Duodenal mucosa (tissue), 2 donors: ENCODE measurements around the gene MCF2L.

Experiments
- H3K27ac ChIP-seq: one replicate; pipeline ENCODE4 v1.7.0; 2013; ENCODE audit warnings: low read depth, low read length
- H3K27me3 ChIP-seq, 2 donors: one replicate each; pipeline ENCODE4 v1.7.0; 2013; ENCODE audit warnings: low read length in 2 of 2, control low read depth in 1 of 2; ENCODE audit not compliant: insufficient read depth in 2 of 2, control insufficient read depth in 1 of 2
- H3K36me3 ChIP-seq, 2 donors: one replicate each; pipeline ENCODE4 v1.7.0; 2013; ENCODE audit warnings: low read length in 2 of 2, control low read depth in 1 of 2; ENCODE audit not compliant: insufficient read depth in 2 of 2, control insufficient read depth in 1 of 2
- H3K4me1 ChIP-seq, 2 donors: one replicate each; pipeline ENCODE4 v1.7.0; 2013; ENCODE audit warnings: low read length in 2 of 2, control low read depth in 1 of 2; ENCODE audit not compliant: insufficient read depth in 2 of 2, control insufficient read depth in 1 of 2
- H3K4me3 ChIP-seq, 2 donors: one replicate each; pipeline ENCODE4 v1.7.0; 2013; ENCODE audit warnings: low read length in 2 of 2, low read depth in 1 of 2
- H3K9ac ChIP-seq, 2 donors: one replicate each; pipeline ENCODE4 v1.7.0; 2013; ENCODE audit warnings: low read length in 2 of 2, low read depth in 1 of 2
- H3K9me3 ChIP-seq, 2 donors: one replicate each; pipeline ENCODE4 v1.7.0; 2013; ENCODE audit warnings: low read length in 2 of 2, control low read depth in 1 of 2; ENCODE audit not compliant: control insufficient read depth in 1 of 2

Gene MCF2L

DNA sequence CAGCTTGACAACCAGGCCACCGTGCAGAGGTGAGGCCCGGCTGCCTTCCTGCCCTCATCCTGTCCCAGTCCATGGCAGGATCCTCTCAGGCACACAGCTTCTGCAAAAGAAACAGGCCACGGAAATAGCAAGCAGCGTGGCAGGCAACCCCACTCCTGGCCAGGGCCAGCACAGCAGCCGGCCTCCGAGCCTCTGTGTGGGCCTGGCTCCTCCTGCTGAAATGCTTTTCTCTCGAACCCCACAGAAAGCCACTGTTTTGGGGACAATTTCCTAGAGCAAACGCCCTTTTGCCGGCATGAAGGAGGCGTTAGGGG lies 97.1 kb downstream of the MCF2L start:
- no peak overlapping the region for H3K4me3 ChIP-seq
- no peaks in the 10 kb centered on the region for H3K9me3 ChIP-seq
- no peaks in the 10 kb centered on the region for H3K27me3 ChIP-seq
- no peak overlapping the region for H3K9ac ChIP-seq
- no peak overlapping the region for H3K27ac ChIP-seq
- H3K4me1 ChIP-seq: no peaks in the 10 kb centered on the region
- H3K36me3 ChIP-seq: peaks cover 0 to 11% of the 10 kb centered on the region in 2 donors

- Histone ChIP-seq H3K9ac (no peak overlapping the region), H3K9me3 (no peaks in the 10 kb centered on the region), H3K4me3 (no peak overlapping the region), H3K27ac (no peak overlapping the region), H3K27me3 (no peaks in the 10 kb centered on the region), H3K36me3 (peaks cover 0 to 11% of the 10 kb centered on the region in 2 donors), H3K4me1 (no peaks in the 10 kb centered on the region)
Measured at GRCh38 chr13:113066746-113067145, 97.7 kb downstream of the MCF2L start.

- no peaks in the 10 kb centered on the region for H3K4me1 ChIP-seq
- no peaks in the 10 kb centered on the region for H3K9me3 ChIP-seq
- H3K4me3 ChIP-seq: no peak overlapping the region
- H3K27me3 ChIP-seq: no peaks in the 10 kb centered on the region
- H3K27ac ChIP-seq: no peak overlapping the region
- H3K9ac ChIP-seq: no peak overlapping the region
- H3K36me3 ChIP-seq: peaks cover 0 to 6% of the 10 kb centered on the region in 2 donors
Measured at GRCh38 chr13:113069861-113070805, 101.1 kb downstream of the MCF2L start.

DNA sequence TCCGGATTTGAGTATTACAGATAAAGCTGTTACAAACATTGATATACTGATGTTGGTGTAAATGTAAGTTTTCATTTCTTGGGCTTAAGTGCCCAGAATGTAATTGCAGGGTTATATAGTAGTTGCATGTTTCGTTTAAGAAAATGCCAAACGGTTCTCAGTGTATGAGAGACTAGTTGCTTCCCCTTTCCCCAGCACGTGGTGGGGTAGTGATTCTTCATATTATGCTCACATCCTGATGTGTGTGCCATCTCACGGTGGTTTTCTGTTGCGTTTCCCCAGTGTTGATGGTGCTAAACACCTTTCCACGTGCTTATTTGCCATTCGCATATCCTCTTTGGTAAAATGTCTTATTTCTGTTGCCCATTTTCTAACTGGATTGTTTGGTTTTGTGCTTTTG lies 101.8 kb downstream of the MCF2L start:
- H3K9ac ChIP-seq: no peak overlapping the region
- H3K27me3 ChIP-seq: no peaks in the 10 kb centered on the region
- no peak overlapping the region for H3K4me3 ChIP-seq
- H3K9me3 ChIP-seq: no peaks in the 10 kb centered on the region
- no peaks in the 10 kb centered on the region for H3K4me1 ChIP-seq
- peaks cover 0 to 10% of the 10 kb centered on the region in 2 donors for H3K36me3 ChIP-seq
- H3K27ac ChIP-seq: no peak overlapping the region

- Histone ChIP-seq H3K9ac (no peak overlapping the region), H3K27ac (no peak overlapping the region), H3K27me3 (no peaks in the 10 kb centered on the region), H3K4me1 (no peaks in the 10 kb centered on the region), H3K36me3 (peaks cover 0 to 16% of the 10 kb centered on the region in 2 donors), H3K9me3 (no peaks in the 10 kb centered on the region), H3K4me3 (no peak overlapping the region)
Measured at GRCh38 chr13:113072376-113072775, 103.4 kb downstream of the MCF2L start.

- Histone ChIP-seq H3K27ac (no peak overlapping the region), H3K36me3 (peaks cover 0 to 22% of the 10 kb centered on the region in 2 donors), H3K27me3 (no peaks in the 10 kb centered on the region), H3K4me3 (no peak overlapping the region), H3K4me1 (no peaks in the 10 kb centered on the region), H3K9ac (no peak overlapping the region), H3K9me3 (no peaks in the 10 kb centered on the region)
Measured at GRCh38 chr13:113073942-113074341, 104.9 kb downstream of the MCF2L start.

DNA sequence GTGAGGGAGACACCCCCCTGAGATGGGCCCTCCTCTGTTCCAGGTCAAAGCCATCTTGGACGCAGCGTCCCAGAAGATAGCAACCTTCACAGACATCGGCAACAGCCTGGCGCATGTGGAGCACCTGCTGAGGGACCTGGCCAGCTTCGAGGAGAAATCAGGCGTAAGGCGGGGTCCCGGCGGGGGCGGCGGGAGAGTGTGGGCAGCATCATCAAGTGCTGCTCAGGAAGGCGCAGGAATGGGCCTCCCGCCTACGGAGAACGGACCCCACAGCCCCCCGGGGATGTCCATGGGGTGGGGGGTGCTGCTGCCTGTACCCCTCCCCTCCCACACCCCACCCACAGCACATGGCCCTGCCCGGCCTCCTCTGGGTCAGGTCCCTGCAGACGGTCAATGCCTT lies 105.4 kb downstream of the MCF2L start:
- Histone ChIP-seq H3K4me1 (no peaks in the 10 kb centered on the region), H3K9ac (no peak overlapping the region), H3K36me3 (peaks cover 0 to 24% of the 10 kb centered on the region in 2 donors), H3K9me3 (no peaks in the 10 kb centered on the region), H3K27ac (no peak overlapping the region), H3K4me3 (no peak overlapping the region), H3K27me3 (no peaks in the 10 kb centered on the region)

DNA sequence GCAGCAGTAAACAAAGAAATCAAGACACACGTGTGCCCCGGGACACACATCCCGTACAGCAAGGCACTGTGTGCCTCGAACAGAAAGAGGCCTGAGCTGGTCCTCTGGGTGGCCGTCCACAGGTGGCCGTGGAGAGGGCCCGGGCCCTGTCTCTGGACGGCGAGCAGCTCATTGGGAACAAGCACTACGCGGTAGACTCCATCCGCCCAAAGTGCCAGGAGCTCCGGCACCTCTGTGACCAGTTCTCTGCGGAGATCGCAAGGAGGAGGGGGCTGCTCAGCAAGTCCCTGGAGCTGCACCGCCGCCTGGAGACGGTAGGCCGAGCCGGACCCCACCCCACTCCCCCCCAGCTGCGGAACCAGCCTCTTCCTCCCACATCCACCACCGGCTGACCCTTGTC lies 105.9 kb downstream of the MCF2L start:
- Histone ChIP-seq H3K27me3 (no peaks in the 10 kb centered on the region), H3K4me3 (no peak overlapping the region), H3K4me1 (no peaks in the 10 kb centered on the region), H3K9me3 (no peaks in the 10 kb centered on the region), H3K9ac (no peak overlapping the region), H3K27ac (no peak overlapping the region), H3K36me3 (peaks cover 0 to 24% of the 10 kb centered on the region in 2 donors)

- no peaks in the 10 kb centered on the region for H3K27me3 ChIP-seq
- H3K9me3 ChIP-seq: no peaks in the 10 kb centered on the region
- no peak overlapping the region for H3K27ac ChIP-seq
- H3K9ac ChIP-seq: no peak overlapping the region
- no peak overlapping the region for H3K4me3 ChIP-seq
- peaks cover 0 to 21% of the 10 kb centered on the region in 2 donors for H3K36me3 ChIP-seq
- H3K4me1 ChIP-seq: no peaks in the 10 kb centered on the region
Measured at GRCh38 chr13:113075711-113076110, 106.7 kb downstream of the MCF2L start.

- Histone ChIP-seq H3K9me3 (no peaks in the 10 kb centered on the region), H3K4me1 (no peaks in the 10 kb centered on the region), H3K9ac (no peak overlapping the region), H3K27ac (no peak overlapping the region), H3K36me3 (peaks cover 0 to 20% of the 10 kb centered on the region in 2 donors), H3K4me3 (no peak overlapping the region), H3K27me3 (no peaks in the 10 kb centered on the region)
Measured at GRCh38 chr13:113076681-113077401, 107.8 kb downstream of the MCF2L start.
